Measurements from ENCODE around the gene ANXA4.

The ANXA4 gene

GRCh38 chr2:69741575-69742321 is at the start of gene ANXA4:
TSS of gene ANXA4 (plus strand) at chr2:69742134. CDS start at chr2:69781566, 39,432 bp downstream.
- Histone ChIP-seq H3K9me3 (ENCODE audit: control insufficient read depth, low read length) (no peaks in the 10 kb centered on the region), H3K4me3 (ENCODE audit: low read length) (peak within 1 kb of the TSS; percentile 93), H3K27me3 (replicated peaks; ENCODE audit: control insufficient read depth, insufficient read depth, low read length) (no peaks in the 10 kb centered on the region), H3K4me1 (ENCODE audit: control insufficient read depth, insufficient read depth, low read length) (peaks cover 15% of the 10 kb centered on the region), H3K36me3 (ENCODE audit: control insufficient read depth, insufficient read depth, low read length, severe bottlenecking) (no peaks in the 10 kb centered on the region), H3K9ac (ENCODE audit: low read length) (peak within 1 kb of the TSS; percentile 93)
- peak; percentile 82 for DNase-seq (ENCODE audit: low read depth)

- Histone ChIP-seq H3K4me3 (ENCODE audit: low read length) (no peak overlapping the region), H3K9me3 (ENCODE audit: control insufficient read depth, low read length) (no peaks in the 10 kb centered on the region), H3K36me3 (ENCODE audit: control insufficient read depth, insufficient read depth, low read length, severe bottlenecking) (no peaks in the 10 kb centered on the region), H3K4me1 (ENCODE audit: control insufficient read depth, insufficient read depth, low read length) (peaks cover 19% of the 10 kb centered on the region), H3K9ac (ENCODE audit: low read length) (no peak overlapping the region), H3K27me3 (replicated peaks; ENCODE audit: control insufficient read depth, insufficient read depth, low read length) (no peaks in the 10 kb centered on the region)
- DNase-seq (ENCODE audit: low read depth) = peak; percentile 59
Observed at GRCh38 chr2:69692424-69692823, 49.5 kb upstream of the ANXA4 start.

- no peak overlapping the region for H3K9ac ChIP-seq (ENCODE audit: low read length)
- no peaks in the 10 kb centered on the region for H3K27me3 ChIP-seq (replicated peaks; ENCODE audit: control insufficient read depth, insufficient read depth, low read length)
- no peak for DNase-seq (ENCODE audit: low read depth)
- no peaks in the 10 kb centered on the region for H3K9me3 ChIP-seq (ENCODE audit: control insufficient read depth, low read length)
- peaks cover 19% of the 10 kb centered on the region for H3K4me1 ChIP-seq (ENCODE audit: control insufficient read depth, insufficient read depth, low read length)
- no peak overlapping the region for H3K4me3 ChIP-seq (ENCODE audit: low read length)
- no peaks in the 10 kb centered on the region for H3K36me3 ChIP-seq (ENCODE audit: control insufficient read depth, insufficient read depth, low read length, severe bottlenecking)
Observed at GRCh38 chr2:69693059-69693774, 48.7 kb upstream of the ANXA4 start.

- peaks cover 19% of the 10 kb centered on the region for H3K4me1 ChIP-seq (ENCODE audit: control insufficient read depth, insufficient read depth, low read length)
- H3K4me3 ChIP-seq (ENCODE audit: low read length) = no peak overlapping the region
- no peak for DNase-seq (ENCODE audit: low read depth)
- no peaks in the 10 kb centered on the region for H3K36me3 ChIP-seq (ENCODE audit: control insufficient read depth, insufficient read depth, low read length, severe bottlenecking)
- no peaks in the 10 kb centered on the region for H3K27me3 ChIP-seq (replicated peaks; ENCODE audit: control insufficient read depth, insufficient read depth, low read length)
- H3K9ac ChIP-seq (ENCODE audit: low read length) = no peak overlapping the region
- H3K9me3 ChIP-seq (ENCODE audit: control insufficient read depth, low read length) = no peaks in the 10 kb centered on the region
Observed at GRCh38 chr2:69693775-69694450, 48.0 kb upstream of the ANXA4 start.

- Histone ChIP-seq H3K9ac (ENCODE audit: low read length) (no peak overlapping the region), H3K27me3 (replicated peaks; ENCODE audit: control insufficient read depth, insufficient read depth, low read length) (no peaks in the 10 kb centered on the region), H3K9me3 (ENCODE audit: control insufficient read depth, low read length) (no peaks in the 10 kb centered on the region), H3K36me3 (ENCODE audit: control insufficient read depth, insufficient read depth, low read length, severe bottlenecking) (no peaks in the 10 kb centered on the region), H3K4me3 (ENCODE audit: low read length) (peak overlapping the region; percentile 24), H3K4me1 (ENCODE audit: control insufficient read depth, insufficient read depth, low read length) (peaks cover 19% of the 10 kb centered on the region)
- DNase-seq (ENCODE audit: low read depth) = peak; percentile 70
Observed at GRCh38 chr2:69694894-69695849, 46.8 kb upstream of the ANXA4 start.

GRCh38 chr2:69695850-69696216 is 46.1 kb upstream of the ANXA4 start:
- DNase-seq (ENCODE audit: low read depth) = no peak
- H3K4me3 ChIP-seq (ENCODE audit: low read length) = no peak overlapping the region
- no peaks in the 10 kb centered on the region for H3K36me3 ChIP-seq (ENCODE audit: control insufficient read depth, insufficient read depth, low read length, severe bottlenecking)
- H3K9me3 ChIP-seq (ENCODE audit: control insufficient read depth, low read length) = no peaks in the 10 kb centered on the region
- H3K4me1 ChIP-seq (ENCODE audit: control insufficient read depth, insufficient read depth, low read length) = peaks cover 19% of the 10 kb centered on the region
- no peak overlapping the region for H3K9ac ChIP-seq (ENCODE audit: low read length)
- H3K27me3 ChIP-seq (replicated peaks; ENCODE audit: control insufficient read depth, insufficient read depth, low read length) = no peaks in the 10 kb centered on the region

GRCh38 chr2:69700381-69700780 is 41.6 kb upstream of the ANXA4 start:
- H3K4me3 ChIP-seq (ENCODE audit: low read length) = no peak overlapping the region
- no peaks in the 10 kb centered on the region for H3K9me3 ChIP-seq (ENCODE audit: control insufficient read depth, low read length)
- no peaks in the 10 kb centered on the region for H3K27me3 ChIP-seq (replicated peaks; ENCODE audit: control insufficient read depth, insufficient read depth, low read length)
- H3K9ac ChIP-seq (ENCODE audit: low read length) = no peak overlapping the region
- no peaks in the 10 kb centered on the region for H3K36me3 ChIP-seq (ENCODE audit: control insufficient read depth, insufficient read depth, low read length, severe bottlenecking)
- no peak for DNase-seq (ENCODE audit: low read depth)
- peaks cover 24% of the 10 kb centered on the region for H3K4me1 ChIP-seq (ENCODE audit: control insufficient read depth, insufficient read depth, low read length)

- DNase-seq (ENCODE audit: low read depth) = no peak
- Histone ChIP-seq H3K9me3 (ENCODE audit: control insufficient read depth, low read length) (no peaks in the 10 kb centered on the region), H3K4me1 (ENCODE audit: control insufficient read depth, insufficient read depth, low read length) (peaks cover 18% of the 10 kb centered on the region), H3K36me3 (ENCODE audit: control insufficient read depth, insufficient read depth, low read length, severe bottlenecking) (no peaks in the 10 kb centered on the region), H3K4me3 (ENCODE audit: low read length) (no peak overlapping the region), H3K9ac (ENCODE audit: low read length) (no peak overlapping the region), H3K27me3 (replicated peaks; ENCODE audit: control insufficient read depth, insufficient read depth, low read length) (no peaks in the 10 kb centered on the region)
Observed at GRCh38 chr2:69701100-69701945, 40.6 kb upstream of the ANXA4 start.

GRCh38 chr2:69703189-69703588 is 38.7 kb upstream of the ANXA4 start:
- H3K27me3 ChIP-seq (replicated peaks; ENCODE audit: control insufficient read depth, insufficient read depth, low read length) = no peaks in the 10 kb centered on the region
- no peaks in the 10 kb centered on the region for H3K36me3 ChIP-seq (ENCODE audit: control insufficient read depth, insufficient read depth, low read length, severe bottlenecking)
- no peaks in the 10 kb centered on the region for H3K9me3 ChIP-seq (ENCODE audit: control insufficient read depth, low read length)
- no peak overlapping the region for H3K9ac ChIP-seq (ENCODE audit: low read length)
- no peak overlapping the region for H3K4me3 ChIP-seq (ENCODE audit: low read length)
- no peak for DNase-seq (ENCODE audit: low read depth)
- peaks cover 18% of the 10 kb centered on the region for H3K4me1 ChIP-seq (ENCODE audit: control insufficient read depth, insufficient read depth, low read length)

- Histone ChIP-seq H3K36me3 (ENCODE audit: control insufficient read depth, insufficient read depth, low read length, severe bottlenecking) (no peaks in the 10 kb centered on the region), H3K4me3 (ENCODE audit: low read length) (no peak overlapping the region), H3K4me1 (ENCODE audit: control insufficient read depth, insufficient read depth, low read length) (peaks cover 18% of the 10 kb centered on the region), H3K9me3 (ENCODE audit: control insufficient read depth, low read length) (no peaks in the 10 kb centered on the region), H3K9ac (ENCODE audit: low read length) (peak overlapping the region; percentile 27), H3K27me3 (replicated peaks; ENCODE audit: control insufficient read depth, insufficient read depth, low read length) (no peaks in the 10 kb centered on the region)
- DNase-seq (ENCODE audit: low read depth) = no peak
Observed at GRCh38 chr2:69704446-69704845, 37.5 kb upstream of the ANXA4 start.

Data from adipocyte (in vitro differentiated cells).